IMR-90 (cell line): ENCODE results near the gene SP2.

Experiments
- CEBPB ChIP-seq: IDR thresholded peaks from 2 replicates; pipeline ENCODE4 v1.6.1; 2012; ENCODE audit warnings: low read depth, low read length, improper control_type of control experiment
- POLR2A ChIP-seq: IDR thresholded peaks from 2 replicates; pipeline ENCODE4 v1.6.1; 2012; ENCODE audit warnings: mild to moderate bottlenecking, low read depth, low read length
- RAD21 ChIP-seq: IDR thresholded peaks from 2 replicates; pipeline ENCODE4 v1.6.1; 2012; ENCODE audit warnings: low read length, improper control_type of control experiment
- RCOR1 ChIP-seq: IDR thresholded peaks from 2 replicates; pipeline ENCODE4 v1.6.1; 2012; ENCODE audit warnings: mild to moderate bottlenecking, low read length, improper control_type of control experiment; ENCODE audit not compliant: insufficient replicate concordance
- SMC3 ChIP-seq: fragments of 150-350 bp; IDR thresholded peaks from 2 replicates; pipeline ENCODE4 v1.6.1; 2016; ENCODE audit warnings: low read depth, mild to moderate bottlenecking, antibody characterized with exemption, low read length, moderate library complexity
- TF ChIP-seq, protein P1 (sequence below): conservative IDR thresholded peaks from 2 replicates; pipeline ENCODE4 v1.5.1; 2012; ENCODE audit warnings: mild to moderate bottlenecking, low read depth, low read length, improper control_type of control experiment

DNA sequence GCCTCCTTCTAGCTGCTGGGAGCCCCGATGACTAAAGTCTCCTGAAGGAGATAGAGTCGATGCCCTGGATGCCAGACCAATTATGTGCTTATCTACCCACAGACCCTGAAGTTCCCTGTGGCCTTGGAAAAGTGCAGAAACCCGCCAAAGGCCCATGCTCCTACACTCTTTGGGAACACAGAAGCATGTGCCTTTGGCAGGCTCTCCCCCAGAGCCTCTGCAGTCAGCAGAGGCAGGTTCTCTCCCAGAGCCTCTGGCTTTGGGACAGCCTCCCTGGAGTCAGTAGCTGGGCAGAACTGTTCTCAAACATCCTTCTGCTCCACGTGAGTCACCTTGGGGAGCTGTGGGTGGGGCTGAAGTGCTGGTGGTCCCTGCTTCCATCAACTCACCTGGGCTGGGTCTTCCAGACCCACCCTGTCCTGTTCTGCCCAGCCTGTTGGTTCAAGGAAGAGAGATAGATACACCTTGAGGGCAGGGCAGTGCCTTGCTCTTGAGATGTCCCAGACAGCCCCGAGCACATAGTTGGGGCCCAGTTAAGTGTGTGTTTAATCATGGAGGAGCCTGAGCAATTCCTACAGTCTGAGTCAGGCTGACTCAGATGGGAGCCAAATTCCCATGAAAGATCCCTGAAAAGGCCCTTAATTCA is 71.7 kb downstream of the SP2 start:
- TF ChIP-seq, protein P1, sequence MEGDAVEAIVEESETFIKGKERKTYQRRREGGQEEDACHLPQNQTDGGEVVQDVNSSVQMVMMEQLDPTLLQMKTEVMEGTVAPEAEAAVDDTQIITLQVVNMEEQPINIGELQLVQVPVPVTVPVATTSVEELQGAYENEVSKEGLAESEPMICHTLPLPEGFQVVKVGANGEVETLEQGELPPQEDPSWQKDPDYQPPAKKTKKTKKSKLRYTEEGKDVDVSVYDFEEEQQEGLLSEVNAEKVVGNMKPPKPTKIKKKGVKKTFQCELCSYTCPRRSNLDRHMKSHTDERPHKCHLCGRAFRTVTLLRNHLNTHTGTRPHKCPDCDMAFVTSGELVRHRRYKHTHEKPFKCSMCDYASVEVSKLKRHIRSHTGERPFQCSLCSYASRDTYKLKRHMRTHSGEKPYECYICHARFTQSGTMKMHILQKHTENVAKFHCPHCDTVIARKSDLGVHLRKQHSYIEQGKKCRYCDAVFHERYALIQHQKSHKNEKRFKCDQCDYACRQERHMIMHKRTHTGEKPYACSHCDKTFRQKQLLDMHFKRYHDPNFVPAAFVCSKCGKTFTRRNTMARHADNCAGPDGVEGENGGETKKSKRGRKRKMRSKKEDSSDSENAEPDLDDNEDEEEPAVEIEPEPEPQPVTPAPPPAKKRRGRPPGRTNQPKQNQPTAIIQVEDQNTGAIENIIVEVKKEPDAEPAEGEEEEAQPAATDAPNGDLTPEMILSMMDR: no peak
- TF ChIP-seq POLR2A: no peak
- TF ChIP-seq RAD21: no peak
- TF ChIP-seq CEBPB: no peak
- no peak for TF ChIP-seq SMC3
- no peak for TF ChIP-seq RCOR1
